ENCODE data around the gene DROSHA.
"Not testable (repeated sequence)": the region's sequence is repeated elsewhere in the genome, so short reads cannot be mapped to it uniquely, and the experiment has no call there.

Gene DROSHA

DNA sequence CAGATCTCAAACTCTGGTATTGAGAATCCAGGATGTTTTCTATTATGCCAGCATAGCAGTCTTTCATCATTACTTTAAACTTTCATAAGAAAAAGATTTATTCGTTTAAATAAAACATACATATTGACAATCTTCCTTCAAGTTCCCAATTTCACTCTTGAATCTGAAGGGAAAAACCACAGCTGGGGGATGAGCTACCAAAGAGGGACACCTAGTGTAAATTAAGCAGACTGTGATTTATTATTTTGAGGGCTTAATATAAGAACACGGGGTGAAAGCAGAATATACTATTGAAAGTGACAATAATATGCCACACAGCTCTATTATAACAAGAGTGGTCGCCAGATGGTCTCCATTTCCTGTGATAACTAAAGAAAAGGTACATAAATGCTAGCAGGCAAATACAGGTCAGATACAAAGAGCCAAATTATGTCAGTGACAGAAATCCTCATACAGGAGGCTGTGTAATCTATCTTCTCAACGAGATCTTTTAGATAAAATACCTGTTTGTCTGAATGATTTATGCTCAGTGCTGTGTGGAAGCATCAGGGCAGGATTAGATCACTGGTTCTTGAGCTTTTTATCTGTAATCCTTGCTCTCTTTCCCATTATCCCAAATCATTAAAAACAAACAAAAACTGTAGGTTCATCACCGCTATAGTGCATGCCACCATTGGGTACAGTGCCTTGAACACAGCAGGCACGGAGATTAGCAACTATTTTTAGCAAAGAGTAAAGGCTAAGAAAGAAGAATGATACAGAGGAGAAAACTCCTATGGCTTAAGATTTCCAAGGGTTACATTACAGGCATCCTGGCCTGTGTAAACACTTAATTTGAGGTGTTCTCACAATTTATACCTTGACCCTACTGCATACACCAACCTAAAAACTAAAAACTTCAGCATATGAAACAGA lies 116.6 kb downstream of the DROSHA start:
- DNase-seq = no peak

DNA sequence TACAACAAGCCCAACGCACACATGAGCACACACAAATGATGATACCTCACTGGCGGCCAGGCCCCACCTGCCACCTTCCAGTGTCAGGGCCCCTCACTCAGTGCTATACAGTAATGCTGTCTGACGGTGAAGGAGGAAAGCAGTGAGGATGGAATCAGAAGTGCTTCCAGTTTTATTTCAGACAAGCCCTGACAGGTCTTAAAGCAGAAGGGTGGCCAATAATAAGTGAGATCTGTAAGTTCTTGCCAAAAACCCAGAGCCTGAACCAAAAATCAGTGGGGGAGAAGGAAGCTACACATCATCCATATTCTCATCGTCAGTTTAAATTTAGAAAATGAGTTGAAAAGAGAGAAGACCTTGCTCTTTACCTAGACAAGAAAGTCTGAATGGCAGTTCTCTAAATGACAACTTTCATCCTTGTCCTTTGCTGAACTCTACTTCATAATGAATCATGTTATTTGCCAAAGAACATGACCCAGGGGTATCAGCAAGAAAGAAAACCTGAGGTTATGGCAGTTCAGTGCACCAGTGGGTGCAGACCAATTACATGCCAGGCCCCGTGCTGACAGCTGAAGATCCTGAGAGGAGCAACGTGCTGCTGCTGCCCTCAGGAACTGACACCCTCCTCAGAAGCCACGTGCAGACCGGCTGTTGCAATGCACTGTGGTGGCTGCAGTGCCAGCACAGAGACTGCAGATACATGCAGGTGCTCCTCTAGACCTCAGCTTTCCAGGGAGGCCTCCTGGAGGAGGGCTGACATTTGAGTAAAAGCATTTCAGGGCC lies 118.7 kb downstream of the DROSHA start:
- no peak for DNase-seq

DNA sequence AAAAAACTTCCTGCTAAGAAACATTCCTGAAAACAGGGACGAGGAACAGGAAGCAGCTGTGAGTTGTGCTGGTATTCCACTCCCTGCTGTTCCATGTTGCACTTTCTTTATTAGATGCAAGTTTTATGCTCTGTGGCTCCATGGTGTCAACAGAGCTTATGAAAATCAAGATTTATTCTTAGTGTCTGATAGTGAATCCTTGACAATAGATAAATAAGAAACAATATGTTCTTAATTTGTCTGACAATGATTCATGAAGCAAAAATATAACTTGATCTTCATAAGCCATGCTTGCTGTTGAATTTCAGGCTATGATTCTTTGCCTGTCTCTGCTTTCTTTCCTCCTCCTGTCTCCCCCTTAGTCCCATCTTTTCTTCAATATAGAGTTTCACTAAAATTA lies 119.6 kb downstream of the DROSHA start:
- DNase-seq = no peak

DNA sequence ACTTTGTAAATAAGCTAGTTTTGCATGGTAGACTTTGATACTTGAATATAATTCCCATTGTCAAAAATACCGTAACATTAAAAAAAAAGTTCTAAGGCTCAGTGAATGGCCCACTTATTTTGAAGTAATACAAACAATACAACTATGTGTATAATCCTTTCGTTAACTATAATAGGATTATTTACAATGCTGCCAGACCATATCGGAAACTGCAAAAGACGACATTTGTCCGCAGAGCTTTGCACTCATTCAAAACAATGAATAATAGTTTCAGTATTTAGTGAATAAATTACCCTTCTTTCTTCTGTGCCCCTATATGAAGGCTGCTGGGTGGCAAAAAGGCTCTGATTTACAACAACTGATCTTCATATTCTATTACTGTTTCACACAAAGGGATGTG lies 121.8 kb downstream of the DROSHA start:
- no peak for DNase-seq

DNA sequence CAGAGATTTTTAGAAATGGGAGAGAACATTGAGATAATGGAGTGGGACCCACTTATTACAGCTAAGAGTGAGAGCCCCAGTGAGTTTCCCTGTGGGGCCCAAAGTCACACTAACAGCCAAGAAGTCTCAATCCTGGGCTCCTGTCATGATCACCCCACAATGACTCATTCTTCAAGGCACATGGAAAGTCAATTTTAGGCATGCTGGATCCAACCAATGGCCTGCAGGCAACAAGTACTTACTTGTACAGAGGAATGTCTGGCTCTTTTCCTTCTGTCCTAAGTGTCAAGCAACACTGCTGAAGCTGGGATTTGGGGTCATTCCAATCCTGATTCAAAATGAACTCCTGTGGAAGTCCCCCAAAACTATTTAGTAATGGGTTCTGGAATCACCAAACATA lies 123.1 kb downstream of the DROSHA start:
- no peak for DNase-seq

DNA sequence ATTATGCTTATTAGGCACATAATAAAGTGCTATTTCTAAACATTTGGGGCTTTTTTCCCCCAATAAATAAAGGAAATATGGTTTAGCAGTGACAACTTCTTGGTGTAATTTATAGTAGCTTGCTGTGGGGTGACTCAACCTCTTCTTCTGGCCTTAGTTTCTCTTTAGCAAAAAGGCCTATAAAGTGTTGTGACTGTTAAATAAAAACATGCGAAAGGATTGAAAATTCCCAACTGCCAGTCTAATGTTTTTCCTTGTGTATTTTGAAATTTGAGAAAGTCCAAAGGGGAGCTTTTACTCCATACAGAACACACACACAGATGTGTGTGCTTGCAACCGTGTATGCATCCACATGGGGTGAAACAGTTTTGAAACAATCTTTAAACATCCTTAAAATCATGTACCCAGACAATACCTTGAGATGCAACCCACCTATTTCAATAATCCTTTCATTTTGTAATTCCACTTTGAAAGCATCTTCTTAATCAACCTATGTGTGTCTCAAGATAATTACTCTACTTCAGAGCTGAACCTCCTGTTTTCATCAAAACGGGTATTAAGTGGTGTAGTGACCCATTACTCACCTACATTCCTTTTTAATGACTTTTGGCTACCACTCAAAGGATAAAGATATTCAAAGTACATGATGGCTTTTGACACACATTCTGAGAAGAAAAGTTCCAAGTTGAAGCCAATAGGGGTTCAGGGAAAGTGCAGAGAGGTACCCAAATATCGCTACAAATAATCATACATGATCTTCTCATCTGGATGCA lies 123.8 kb downstream of the DROSHA start:
- DNase-seq = no peak

DNA sequence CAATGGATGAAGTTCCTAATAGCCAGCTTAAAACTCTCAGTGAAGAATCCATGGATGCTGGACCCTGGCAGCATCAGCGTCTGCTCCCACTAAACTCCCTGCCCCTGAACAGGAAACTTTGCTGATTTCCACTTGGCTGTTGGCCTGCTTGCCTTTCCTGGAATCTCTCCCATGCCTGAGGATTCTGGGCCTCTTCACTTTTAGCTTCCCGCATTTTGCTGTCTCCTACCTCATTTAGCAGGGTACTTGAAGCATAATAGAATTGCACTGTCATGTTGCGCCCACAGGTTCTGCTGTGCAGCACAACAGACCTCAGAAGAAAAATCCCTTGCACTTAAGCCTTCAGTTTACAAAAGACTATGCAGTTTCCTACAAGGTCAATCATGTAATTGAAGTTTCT lies 127.6 kb downstream of the DROSHA start:
- DNase-seq = no peak

DNA sequence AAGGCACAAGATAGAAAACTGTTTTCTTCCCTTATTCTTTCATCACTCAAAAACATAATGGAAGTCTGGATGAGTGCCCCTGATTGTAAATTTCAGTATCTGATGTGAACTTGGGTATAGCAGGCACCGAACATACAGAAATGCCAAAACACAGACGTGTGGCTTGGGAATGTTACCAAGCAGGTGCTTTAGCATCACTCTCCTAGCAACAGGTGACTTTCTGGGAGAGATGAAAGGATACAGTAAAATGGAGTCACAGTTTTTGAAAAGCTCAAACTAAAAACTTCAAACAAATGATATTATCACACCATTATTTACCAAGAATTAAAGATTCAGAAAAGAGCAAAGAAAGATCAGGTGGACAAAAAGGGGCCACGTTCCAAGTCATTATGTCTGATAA lies 130.2 kb downstream of the DROSHA start:
- no peak for DNase-seq

DNA sequence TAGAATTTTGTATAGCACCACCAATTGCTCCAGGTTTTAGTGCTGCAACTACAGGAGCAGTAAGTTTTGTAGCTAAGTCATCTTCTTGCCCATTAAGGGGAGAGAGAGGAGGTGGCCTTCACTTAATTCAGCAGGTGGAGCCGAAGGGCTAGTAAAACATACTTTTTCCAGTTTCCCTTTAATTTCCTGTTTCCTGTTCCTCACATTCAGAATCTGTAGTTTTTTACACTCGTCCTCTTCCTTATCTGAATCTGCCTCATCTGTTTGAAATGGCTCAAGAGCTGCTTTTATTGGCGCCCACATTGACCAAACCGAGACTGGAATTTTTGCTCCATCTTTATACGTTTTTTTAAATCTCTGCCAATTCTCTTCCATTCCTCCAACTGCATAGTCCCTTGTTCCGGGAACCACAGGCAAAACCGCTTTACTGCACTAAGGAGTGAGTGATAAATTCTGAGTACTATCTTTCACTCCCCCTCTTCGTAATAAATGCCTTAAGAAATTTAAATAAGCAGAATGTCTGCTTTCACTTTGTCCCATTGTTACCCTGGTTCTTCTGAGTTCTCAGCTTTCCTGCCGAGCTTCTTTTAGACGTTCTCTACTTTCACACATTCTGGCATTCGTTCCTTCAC lies 133.9 kb downstream of the DROSHA start:
- DNase-seq = no peak

DNA sequence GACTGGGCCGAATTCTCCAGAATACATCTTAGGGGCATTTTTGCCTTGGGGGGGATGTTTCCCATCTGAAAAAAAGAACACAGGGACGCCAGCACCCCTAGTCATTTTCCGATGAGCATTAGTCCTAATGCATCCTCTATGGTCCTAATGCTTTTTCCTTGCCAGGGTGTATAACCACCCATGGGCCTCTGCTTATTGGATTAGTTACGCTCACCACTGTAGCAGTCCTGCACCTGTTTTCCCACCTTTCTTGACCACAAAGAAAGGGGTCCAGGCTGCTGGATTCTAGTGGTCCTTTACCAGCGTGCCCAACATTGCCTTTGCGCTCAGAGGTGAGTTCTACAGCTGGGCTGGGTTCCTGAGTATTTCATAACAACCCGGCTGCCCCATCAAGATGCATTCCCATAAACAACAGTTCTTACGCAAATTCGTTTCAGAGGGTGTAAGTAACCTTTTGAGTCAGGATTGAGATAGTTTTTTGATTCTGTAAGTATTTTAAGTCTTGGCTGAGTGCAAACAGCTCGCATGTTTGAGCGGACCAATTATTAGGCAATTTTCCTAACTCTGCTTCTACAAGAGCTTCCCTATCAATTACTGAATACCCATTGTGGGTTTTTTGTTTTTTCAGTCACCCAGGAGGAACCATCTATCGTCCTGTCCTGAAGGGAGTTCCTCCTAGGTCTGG lies 135.1 kb downstream of the DROSHA start:
- no peak for DNase-seq

DNA sequence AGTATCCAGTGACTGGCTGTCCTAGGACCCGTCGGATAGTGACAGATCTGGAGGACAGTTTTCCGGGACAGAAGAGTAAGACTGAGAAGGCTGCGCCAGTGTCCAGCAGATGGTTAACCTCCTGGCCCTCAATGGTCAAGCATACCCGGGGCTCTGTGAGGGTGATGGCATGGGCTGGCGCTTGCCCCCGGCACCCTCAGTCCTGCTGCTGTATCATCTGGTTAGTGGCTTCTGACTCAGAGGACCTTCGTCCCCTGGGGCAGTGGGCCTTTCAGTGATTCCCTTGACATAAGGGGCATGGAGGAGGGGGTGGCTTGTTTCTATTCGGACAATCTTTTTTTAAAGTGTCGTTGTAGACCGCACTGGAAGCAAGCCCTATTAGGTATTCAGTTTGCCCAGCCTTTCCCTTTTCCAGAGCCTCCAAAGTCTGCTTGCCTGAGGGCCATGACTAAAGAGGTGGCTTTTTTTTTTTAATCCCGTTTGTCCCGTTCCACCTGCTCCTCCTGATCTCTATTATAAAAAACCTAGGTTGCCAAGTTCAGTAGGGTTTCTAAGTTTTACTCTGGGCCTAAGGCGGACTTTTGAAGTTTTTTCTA lies 136.3 kb downstream of the DROSHA start:
- not testable (repeated sequence) for DNase-seq

DNA sequence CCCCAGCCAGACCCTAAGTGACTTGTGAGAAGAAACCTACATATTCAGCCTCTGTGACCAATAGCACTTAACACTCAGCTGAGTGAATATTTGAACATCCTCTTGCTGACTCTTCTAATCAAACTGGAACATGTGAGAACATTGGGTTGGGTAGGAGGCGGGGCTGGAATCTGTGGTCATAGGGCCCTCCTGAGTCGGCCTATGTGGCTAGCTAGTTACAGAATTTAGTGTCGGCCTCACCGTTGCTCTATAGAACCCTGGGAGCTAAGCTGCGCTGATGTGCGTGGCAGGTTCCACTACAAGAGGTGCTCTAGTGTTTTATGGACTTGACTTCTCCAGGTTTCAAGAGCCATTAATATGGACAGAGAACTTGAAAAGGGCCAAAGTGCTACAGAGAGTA lies 138.8 kb downstream of the DROSHA start:
- DNase-seq = no peak

DNA sequence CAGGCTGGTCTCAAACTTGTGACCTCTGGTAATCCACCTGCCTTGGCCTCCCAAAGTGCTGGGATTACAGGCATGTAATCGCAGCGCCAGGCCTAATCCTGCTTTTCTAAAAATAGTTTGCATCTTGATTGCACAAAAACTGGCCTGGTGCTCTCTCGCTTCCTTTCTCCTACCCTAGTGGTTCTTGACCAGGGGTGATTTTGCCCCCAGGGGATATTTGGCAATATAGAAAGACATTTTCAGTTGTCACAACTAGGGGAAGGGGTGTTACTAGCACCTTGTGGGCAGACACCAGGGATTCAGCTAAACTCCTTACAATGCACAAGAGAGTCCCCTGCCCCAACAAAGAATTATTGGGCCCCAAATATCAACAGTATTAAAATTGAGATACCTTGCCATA lies 139.8 kb downstream of the DROSHA start:
- no peak for DNase-seq

DNA sequence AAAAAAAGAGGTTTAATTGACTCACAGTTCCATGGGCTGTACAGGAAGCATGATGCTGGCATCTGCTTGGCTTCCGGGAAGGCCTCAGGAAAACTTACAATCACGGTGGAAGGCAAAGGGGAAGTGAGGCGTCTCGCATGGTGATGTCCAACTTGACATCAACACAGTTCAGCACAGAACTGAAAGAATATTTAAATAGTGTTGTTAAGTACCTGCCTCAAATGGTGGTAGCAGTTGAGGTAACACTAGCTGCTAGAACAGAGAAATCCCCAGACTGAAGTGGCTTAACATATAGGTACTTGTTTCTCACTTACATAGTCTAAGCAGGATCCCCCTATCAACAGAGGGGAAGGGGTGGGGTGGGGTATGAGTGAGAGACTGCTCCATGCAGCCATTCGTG lies 141.6 kb downstream of the DROSHA start:
- DNase-seq = no peak

DNA sequence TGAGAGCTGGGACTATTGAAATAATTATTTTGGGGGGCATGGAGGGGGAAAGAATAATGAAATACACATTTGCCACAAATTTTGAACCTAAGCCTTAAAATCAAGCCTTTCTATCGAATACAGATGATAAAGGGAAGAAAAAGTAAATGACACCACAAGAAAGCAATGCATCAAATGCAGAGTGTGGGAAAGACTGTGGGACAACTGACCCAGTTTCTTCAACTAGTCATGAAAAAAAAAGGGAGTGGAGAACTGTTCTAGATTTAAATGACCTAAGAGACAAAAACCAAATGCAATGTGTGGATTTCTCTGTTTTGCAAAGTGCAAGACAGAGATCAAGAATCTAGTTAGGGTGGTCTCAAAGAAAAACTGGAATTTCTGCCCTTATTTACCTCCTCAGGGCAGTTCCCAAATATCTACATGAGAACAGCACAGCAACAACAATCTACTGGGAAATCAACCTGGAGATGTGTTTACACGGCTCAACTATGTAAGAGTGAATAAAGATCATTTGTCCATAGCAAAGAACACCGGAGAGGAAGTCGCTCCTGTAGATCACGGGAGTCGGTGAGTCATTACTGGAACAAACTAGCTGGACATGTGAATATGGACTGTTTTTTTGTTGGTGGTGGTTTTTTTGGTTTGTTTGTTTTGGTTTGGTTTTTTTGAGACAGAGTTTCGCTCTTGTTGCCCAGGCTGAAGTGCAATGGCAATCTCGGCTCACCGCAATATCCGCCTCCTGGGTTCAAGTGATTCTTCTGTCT lies 145.9 kb downstream of the DROSHA start:
- no peak for DNase-seq

DNA sequence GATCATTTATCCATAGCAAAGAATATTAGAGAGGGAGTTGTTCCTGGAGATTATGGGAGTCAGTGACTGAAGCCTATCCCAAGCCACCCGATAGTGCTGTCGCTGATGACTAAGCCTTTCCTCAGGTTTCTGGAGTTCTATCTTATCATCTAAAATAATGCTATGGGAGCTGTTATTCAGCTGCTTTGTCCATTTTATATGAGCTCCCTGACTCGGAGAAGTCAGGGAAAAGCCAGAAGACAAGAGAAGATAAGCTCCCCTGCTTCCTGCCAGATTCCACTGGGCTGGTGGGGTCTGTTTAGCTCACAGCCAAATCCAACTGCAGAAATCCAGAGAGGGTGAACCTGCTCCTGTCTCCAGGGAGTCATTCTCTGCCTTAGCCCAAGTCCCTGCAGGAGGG lies 148.2 kb downstream of the DROSHA start:
- DNase-seq = no peak

DNA sequence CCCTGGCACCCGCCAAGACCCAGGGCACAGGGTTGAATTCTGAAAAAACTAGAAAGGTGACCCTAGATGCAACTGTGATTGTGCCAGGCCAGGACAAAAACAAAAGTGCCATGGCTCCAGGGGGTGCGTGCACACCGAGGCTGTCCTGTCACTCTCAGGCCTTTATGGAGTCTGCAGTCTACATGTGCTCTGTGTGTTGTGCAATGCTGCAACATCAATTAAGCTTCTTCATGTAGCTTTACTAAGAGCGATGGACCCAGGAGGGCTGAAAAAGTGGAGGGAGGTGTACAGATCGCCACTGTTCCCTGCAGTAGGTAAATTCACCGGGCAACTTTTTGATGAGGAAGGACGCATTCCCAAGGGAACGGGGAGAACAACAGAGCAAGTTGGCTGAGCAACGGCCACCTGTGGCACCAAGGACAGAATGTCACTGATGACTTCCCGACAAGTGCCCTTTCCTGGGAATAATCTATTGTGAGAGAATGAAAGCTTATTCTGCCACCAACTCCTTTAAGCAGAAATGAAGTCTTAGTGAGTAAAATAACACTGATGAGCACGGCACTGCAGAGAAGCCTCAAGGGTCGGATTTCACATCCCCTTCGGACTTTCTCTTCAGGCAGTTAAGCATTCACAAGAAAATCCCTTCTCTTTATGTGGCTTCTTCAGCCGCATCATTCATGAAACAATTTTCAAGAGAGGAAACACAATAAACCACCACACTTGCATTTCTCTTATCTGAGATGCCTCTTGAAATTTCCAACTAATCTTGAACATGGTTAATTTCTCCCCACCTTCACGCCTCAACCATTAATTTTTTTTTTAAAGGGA lies 149.6 kb downstream of the DROSHA start:
- no peak for DNase-seq

DNA sequence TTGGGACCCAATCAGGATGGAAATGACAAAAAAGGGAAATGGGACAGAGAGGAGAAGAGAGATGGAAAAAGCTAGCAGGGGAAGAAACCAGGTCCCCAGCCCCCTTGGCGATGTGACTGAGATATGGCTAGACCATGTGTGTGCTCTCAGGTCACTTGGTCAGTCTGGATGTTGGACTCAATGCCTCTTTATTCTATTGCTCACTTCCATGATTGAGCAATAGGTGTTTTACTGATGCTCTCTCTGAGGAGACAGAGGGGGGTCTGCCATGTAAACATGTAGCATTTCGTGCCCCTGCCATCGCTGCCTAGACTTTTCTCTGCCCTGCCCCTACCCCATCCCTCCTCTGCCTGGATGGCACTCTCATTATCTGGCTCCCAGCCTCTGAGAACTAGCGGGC lies 150.6 kb downstream of the DROSHA start:
- DNase-seq = no peak

DNA sequence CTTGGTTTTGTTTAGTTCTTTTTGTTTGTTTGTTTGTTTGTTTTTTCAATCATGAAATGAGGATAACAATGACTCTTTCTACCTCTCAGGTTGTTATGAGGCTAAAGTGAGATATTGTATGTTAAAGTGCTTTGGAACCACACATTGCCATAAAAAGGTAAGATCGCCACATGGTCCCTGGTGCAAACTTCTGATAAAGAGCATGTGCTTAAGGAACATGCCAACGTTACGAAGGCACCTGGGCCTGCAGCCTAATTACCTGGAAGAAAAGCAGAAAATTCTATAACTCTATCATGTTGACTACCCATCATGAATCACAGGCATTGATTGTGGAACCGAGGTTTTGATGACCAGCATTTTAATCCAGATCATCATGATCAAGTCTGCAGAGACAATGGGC lies 151.8 kb downstream of the DROSHA start:
- no peak for DNase-seq

DNA sequence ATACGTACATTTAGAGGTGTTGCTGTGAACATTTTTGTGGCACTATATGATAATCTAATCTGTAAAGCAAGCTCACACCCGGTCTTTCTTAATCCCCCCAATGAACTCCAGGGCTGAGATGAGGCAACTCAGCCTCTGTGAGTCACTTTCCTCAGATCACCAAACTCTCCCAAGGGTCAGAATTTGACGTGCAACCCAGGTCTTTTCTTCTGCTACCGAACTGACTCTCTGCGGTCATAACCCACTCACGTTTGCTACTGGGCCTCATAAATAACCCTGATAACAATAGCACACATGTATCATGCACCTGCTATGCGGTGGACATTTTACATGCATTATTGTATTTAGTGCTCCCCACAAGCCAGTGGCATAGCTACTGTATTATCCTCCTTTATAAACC lies 153.1 kb downstream of the DROSHA start:
- DNase-seq = no peak

Data from CD4-positive, alpha-beta T cell treated with Interleukin-17A for 1 hour (primary cell).